ENCODE results near the gene ZNF695.

The ZNF695 gene

GRCh38 chr1:246954126-246954525 lies 53.7 kb downstream of the ZNF695 start:
- DNase-seq (ENCODE audit: low spot score): no peak

- no peak for DNase-seq (ENCODE audit: low spot score)
Measured at GRCh38 chr1:246951413-246951812, 56.4 kb downstream of the ZNF695 start.

- no peak for DNase-seq (ENCODE audit: low spot score)
Measured at GRCh38 chr1:246949956-246950355, 57.9 kb downstream of the ZNF695 start.

GRCh38 chr1:246947255-246947654 lies 60.6 kb downstream of the ZNF695 start:
- no peak for DNase-seq (ENCODE audit: low spot score)

- no peak for DNase-seq (ENCODE audit: low spot score)
Measured at GRCh38 chr1:246946366-246946765, 61.5 kb downstream of the ZNF695 start.
